GM19395 (cell line): Measurements from ENCODE around the gene FSTL1.

Source experiments
- ATAC-seq: cut with Tn5 transposase; IDR thresholded peaks from one replicate; pipeline ENCODE4 v1.9.1; 2021; ENCODE audit warnings: mild to moderate bottlenecking, moderate library complexity; ENCODE audit not compliant: unreplicated experiment

The FSTL1 gene

DNA sequence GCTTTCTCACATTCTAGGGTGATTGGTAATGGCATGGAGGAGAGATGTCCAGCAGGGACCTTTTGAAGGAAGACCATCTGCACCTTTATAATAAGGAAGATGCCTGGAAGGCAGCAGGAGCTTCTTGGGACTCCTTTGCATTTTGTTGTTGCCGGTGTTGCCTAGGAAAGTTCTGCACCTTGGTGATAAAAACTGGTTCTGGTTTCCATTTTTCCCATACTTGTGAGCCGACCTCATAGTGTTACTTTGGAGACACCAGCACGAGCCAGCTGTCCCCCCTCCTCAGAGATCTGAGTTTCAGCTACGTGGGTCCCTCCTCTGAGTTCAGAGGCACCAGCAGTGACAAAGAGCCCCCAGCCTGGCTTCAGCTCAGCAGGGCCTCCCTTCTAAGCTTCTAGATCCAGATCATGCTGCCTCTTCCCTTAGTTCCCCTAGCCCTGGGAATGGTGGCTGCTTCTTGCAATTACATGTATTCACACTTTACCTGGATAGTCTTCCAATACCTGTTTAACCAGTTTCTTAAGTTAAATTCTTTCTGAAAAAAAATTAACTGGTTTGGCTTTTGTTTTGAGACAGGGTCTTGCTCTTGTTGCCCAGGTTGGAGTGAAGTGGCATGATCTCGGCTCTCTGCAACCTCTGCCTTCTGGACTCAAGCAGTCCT is 18.0 kb upstream of the FSTL1 start:
- no peak for ATAC-seq

DNA sequence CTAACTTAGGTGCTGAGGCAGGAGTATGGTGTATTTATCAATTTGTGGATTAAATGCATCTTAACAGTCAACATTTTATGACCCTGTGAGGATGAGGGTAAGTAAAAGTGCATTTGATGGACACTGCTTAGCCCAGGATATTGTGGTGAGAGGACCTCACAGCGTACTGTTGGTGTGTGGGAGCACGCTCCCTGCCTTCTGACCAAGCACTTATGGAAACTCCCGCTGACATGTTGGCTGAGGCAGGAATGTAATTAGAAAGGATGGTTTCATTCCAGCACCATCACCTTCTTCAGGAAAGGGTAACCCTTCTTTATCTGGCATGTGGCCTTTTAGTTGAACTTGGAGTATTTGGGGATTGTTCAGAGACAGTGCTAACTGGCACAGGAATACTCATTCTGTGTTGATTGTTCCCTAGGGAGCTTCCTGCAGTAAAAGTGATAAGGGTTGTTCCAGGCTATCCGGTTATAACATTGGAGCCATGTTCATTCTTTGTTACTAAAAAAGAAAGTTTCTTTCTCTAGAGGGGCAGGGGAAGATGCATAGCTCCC is 11.7 kb upstream of the FSTL1 start:
- no peak for ATAC-seq

DNA sequence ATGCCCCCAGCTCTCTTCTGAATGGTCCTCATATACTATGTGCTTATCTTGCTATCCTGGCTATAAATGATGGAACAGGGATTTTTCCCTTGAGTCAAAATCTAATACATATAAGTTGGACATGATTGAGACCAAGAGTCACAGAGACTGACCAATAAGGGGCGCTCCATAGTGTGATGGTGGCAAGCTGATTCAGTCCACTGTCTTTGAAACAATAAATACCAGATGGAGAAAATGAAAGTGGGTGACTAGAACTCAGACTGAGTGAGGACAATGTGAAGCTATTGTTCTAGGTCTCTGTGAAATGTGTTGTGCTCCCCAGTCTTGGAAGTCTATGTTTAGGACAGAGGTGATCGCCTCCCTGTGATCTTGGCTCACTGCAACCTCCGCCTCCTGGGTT is 10.6 kb upstream of the FSTL1 start:
- no peak for ATAC-seq

DNA sequence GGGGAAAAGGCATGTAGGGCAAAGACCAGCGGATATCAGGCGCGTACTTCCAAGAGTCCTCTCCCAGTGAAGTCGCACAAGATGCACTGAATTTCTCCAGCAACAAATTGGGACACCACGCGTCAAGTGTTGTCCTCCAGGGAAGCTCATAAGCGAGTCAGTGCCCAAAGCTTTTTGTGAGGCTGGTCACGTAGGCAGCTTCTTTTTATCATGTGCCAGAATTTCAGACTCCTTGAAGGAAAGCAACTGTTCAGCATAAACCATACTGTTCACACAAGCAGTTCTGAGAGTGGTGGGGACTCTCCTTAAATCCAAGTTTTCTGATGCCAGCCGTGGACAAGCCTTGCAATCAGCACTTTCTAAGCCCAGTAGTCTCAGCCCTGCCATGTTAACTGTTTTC is 10.1 kb upstream of the FSTL1 start:
- ATAC-seq = no peak

DNA sequence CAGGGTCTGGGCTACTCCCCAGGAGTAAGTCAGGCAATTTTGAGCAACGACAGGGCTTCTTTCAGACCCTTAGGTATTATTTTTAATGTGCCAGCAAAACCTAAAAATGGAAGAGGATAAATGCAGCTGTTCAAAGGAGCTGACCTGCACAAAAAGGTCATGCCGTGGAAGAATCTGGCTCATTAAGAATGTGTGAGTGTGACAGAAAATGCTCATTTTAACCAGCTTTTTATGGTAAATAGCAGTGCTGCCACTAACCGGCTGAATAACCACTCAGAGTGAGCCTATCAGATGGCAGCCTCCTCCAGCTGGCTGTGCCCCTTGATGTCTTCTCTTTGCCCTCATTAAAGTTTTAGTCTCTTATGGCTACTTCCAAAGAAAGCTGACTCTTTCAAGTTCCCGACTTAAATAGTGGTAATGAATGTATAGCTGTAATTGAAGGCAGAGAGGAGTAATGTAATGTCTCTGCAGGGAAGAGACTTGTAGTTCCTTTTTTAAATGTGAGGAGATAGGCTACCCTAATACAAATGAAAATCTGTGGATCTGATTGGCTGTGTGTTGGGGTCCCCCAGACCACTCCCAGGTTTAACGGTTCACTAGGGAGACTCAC is 9.5 kb upstream of the FSTL1 start:
- ATAC-seq = no peak

- no peak for ATAC-seq
These were observed 8.4 kb upstream of the FSTL1 start for GRCh38 chr3:120459196-120459595.

GRCh38 chr3:120457827-120458226 is 7.0 kb upstream of the FSTL1 start:
- ATAC-seq = no peak

DNA sequence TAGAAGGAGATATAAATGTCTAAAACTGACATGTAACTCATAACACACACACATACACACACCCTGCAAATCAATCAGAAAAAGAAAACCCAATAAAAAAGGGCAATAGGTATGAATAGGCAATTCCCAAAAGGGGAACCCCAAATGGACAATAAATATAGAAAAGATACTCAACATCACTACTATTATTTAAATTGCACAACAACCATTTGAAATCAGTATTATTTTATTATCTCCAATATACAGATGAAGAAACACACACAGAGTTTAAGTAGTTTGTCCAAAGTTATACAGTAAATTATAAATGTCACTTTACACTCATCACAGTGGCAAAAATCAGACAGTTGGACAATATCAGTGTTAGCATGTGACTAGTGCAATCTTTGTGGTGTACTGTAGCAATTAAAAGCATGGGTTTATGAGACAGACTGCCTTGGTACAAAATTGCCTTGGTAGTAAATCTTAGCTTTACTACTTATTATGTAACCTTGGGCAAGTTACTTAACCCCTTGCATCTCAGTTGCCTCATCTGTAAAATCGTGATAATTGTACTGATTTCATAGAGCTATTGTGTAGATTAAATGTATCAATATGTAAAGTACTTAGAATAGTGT is 3.4 kb upstream of the FSTL1 start:
- no peak for ATAC-seq

GRCh38 chr3:120452816-120453215 is 2.0 kb upstream of the FSTL1 start:
- ATAC-seq = no peak

- no peak for ATAC-seq
These were observed 1.0 kb upstream of the FSTL1 start for GRCh38 chr3:120451806-120452205.

DNA sequence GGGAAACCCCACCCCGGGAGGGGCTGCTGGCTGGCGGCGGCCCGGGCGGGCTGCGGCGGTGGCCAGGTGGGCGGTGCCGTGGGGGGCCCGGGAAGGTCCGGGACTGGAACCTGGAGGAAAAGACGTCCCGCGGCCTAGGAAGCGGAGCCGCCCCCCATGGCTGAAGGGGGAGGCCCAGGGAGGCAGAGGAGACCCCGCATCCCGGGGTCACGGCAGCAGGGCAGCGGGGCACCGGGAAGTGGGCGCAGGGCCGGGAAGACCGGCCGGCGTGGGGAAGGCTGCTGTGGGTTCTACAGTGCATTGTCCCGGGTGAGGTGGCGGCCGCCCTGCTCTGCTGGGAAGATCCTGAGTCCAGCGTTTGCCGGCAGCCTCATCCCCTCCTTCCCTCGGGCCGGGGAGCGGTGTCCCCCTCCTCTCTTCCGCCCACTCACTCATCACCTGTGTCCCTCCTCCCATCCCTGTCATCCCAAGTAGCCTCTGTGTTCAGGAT is 525 bp upstream of the FSTL1 start:
- ATAC-seq = no peak

DNA sequence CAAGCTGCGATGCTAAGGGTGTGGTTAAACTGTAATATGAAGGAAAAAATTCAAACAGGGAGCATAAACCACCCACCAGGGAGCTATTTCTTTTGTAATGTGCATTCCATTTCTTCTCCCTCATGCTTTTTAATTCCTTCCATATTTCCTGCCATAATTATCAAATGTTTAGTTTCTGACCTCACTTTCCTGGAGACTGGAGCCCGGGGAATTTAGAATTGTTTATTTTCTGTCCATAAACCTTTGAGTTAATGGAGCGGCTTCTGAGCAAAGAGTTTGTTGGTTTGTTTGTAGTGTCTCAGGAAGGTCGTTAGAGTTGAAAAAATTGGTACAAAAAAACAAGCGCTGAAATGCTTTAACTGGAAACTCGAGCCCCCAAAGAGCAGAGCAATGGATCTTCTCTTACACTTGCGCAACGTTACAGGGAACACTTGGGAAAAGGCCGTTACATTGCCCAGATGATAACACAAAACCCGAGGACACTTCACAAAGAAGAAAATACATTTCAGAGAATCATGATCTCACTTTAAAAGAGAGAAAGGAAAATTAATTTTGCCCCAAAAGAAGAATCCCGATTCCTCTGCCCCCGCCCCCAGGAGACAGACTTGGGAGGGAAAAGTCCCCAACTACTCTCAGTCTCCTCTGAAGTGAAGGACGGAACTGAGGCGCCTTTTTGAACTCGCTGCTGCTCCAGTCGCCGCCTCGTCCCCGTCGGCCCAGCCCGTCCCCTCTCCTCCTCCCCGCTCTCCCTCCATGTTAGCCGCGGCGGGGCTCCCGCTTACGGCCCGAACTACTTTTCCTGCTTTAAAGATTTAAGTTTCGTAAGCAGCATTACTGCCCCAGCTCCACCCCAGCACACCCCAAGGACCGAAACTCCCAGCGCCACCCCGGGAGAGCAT is 842 bp downstream of the FSTL1 start:
- ATAC-seq = no peak

DNA sequence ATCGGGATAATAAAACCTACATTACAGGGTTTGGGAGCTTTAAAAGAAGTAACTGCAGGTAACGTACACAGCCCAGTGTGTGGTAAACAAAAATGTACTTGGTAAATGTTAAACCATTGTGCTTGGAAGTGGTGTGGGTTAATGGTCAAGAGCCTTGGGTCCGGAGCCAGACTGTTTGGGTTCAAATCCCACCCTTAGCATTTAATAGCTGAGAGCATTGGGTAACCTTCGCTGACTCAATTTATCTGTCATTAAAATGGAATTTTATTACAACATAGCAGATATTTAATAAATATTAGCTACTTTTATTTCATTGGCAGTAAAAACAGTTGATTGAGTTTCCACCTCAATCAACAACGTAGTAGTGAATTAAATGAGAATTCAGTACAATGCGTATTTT is 1.5 kb downstream of the FSTL1 start:
- ATAC-seq = no peak

GRCh38 chr3:120448756-120449155 is 2.0 kb downstream of the FSTL1 start:
- no peak for ATAC-seq

- no peak for ATAC-seq
These were observed 3.7 kb downstream of the FSTL1 start for GRCh38 chr3:120446891-120447668.

DNA sequence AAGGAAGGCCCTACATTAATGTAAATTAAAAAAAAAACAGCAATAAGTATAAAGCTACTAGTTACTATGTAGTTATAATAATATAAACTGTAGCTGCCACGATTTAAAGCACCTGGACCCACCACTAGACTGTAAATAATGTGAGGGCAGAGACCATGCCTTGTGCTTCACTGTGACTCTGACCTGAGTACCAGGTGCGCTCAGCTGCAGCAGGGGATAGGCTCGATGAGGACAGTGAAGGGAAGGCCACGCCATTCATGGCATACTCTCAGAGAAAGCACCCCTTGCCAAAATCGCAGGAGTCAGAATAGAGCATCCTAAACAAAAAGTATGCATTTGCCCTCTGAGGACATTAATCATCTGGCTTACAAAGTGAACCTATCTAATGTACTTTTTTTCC is 5.1 kb downstream of the FSTL1 start:
- ATAC-seq = no peak

- no peak for ATAC-seq
These were observed 7.1 kb downstream of the FSTL1 start for GRCh38 chr3:120443626-120444123.

DNA sequence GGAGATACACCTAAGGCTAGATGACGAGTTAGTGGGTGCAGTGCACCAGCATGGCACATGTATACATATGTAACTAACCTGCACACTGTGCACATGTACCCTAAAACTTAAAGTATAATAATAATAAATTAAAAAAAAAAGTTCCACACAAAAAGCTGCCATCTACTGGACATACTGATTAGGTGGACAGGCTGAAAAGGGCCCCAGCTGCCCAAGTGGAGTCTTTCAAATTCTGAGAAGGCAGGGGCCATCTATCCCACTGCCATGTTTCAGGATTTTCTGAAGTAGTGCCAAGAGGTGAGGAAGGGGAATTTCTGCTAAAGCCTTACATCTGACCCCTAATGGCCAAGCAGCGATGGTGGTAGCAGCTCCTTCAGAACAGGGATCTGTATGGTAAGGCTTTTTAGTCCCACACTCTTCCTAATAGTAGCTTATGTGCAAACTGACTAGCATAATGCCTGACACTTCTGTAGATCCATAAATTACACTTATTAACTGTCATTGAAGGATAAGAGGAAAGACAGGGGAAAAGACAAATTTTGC is 7.7 kb downstream of the FSTL1 start:
- no peak for ATAC-seq

- ATAC-seq = no peak
These were observed 9.0 kb downstream of the FSTL1 start for GRCh38 chr3:120441776-120442175.

DNA sequence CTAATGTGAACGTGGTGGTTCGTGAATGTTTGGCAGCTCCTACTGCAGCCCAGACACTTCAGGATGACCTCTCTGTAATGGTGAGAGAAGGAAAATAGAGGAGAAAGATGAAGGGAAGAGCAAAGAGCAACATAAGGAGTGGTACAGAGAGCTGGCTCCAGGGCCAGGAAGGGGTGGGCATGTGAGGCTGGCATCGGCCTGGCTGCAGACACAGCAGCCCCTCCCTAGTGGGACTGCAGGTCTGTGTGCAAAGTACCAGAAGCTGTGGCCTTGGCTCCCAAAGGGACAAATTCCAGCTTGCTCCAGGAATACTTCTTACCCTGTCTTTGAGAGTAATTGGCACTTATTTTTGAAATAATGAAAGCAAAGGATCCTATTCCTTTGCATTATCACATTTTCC is 10.0 kb downstream of the FSTL1 start:
- ATAC-seq = no peak
